Smooth muscle cell (in vitro differentiated cells): Measurements from ENCODE around the gene C4B. TPM values are rescaled to one million over a fixed set of nuclear protein-coding genes. Genes with fewer than 3 reads are reported as not detected.
"Not testable (repeated sequence)": the region's sequence is repeated elsewhere in the genome, so short reads cannot be mapped to it uniquely, and the experiment has no call there.

Experiments used
- DNase-seq: peaks from one replicate; lab custom pipeline; 2025; ENCODE audit not compliant: unreplicated experiment; lab: John Stamatoyannopoulos, UW
- H2AFZ ChIP-seq: fragments of 200-600 bp; sonication (generic); 2 replicates; pipeline ENCODE4 v1.6.0; 2016; ENCODE audit warnings: antibody characterized with exemption, low read depth, mild to moderate bottlenecking
- H3F3A ChIP-seq: fragments of 200-600 bp; sonication (generic); 2 replicates; pipeline ENCODE4 v1.6.0; 2017; ENCODE audit warnings: antibody characterized with exemption, low read depth
- H3K27ac ChIP-seq: fragments of 200-600 bp; sonication (generic); 2 replicates; pipeline ENCODE4 v1.5.1; 2016; ENCODE audit warnings: low read depth, mild to moderate bottlenecking
- H3K27me3 ChIP-seq: fragments of 200-600 bp; sonication (generic); 2 replicates; pipeline ENCODE4 v1.6.1; 2016; ENCODE audit warnings: low read depth, mild to moderate bottlenecking
- H3K36me3 ChIP-seq: fragments of 200-600 bp; sonication (generic); 2 replicates; pipeline ENCODE4 v1.5.1; 2016; ENCODE audit warnings: low read depth
- H3K4me1 ChIP-seq: fragments of 200-600 bp; sonication (generic); 2 replicates; pipeline ENCODE4 v1.5.1; 2016; ENCODE audit warnings: low read depth
- H3K4me2 ChIP-seq: fragments of 200-600 bp; sonication (generic); 2 replicates; pipeline ENCODE4 v1.6.0; 2016; ENCODE audit warnings: mild to moderate bottlenecking
- H3K4me3 ChIP-seq: fragments of 200-600 bp; sonication (generic); 2 replicates; pipeline ENCODE4 v1.5.1; 2016; ENCODE audit warnings: mild to moderate bottlenecking
- H3K79me2 ChIP-seq: fragments of 200-600 bp; sonication (generic); 2 replicates; pipeline ENCODE4 v1.6.0; 2016; ENCODE audit warnings: low read depth, mild to moderate bottlenecking
- H3K9ac ChIP-seq: fragments of 200-600 bp; sonication (generic); 2 replicates; pipeline ENCODE4 v1.6.0; 2016; ENCODE audit warnings: low read depth
- H3K9me3 ChIP-seq: fragments of 200-600 bp; sonication (generic); replicated peaks from 2 replicates; pipeline ENCODE4 v1.5.1; 2016; ENCODE audit warnings: low read depth
- H4K20me1 ChIP-seq: fragments of 200-600 bp; sonication (generic); 2 replicates; pipeline ENCODE4 v1.6.0; 2016; ENCODE audit warnings: low read depth
- CTCF ChIP-seq: fragments of 200-600 bp; sonication (generic); IDR thresholded peaks from 2 replicates; pipeline ENCODE4 v1.5.1; 2017; ENCODE audit warnings: borderline replicate concordance, mild to moderate bottlenecking, antibody characterized with exemption; ENCODE audit not compliant: insufficient read depth, poor library complexity, severe bottlenecking
- WGBS: methylation state at CpG from one replicate; pipeline ENCODE4 v1.1.7; 2016; ENCODE audit warnings: low lambda C conversion rate; 5-methylcytosine and 5-hydroxymethylcytosine counted together
- polyA plus RNA-seq: library from polyadenylated mRNA; unstranded; fragments of >200 nt; fragmentation: Nextera tagmentation; extraction: Ambion mirVana; gene quantifications from 2 replicates; pipeline ENCODE4 v1.2.1, GENCODE V29; 2016
- total RNA-seq: library from RNA; depleted of rRNA; stranded (reverse); fragments of >200 nt; gene quantifications from 2 replicates; pipeline ENCODE4 v1.2.3, GENCODE V29; 2014

The C4B gene
- total and polyA plus RNA-seq, 2 experiments from 2014 or later: 1.3 to 3.8 TPM

- Histone ChIP-seq H3K9ac (peak within 1 kb of the TSS; percentile 94), H3K79me2 (peaks cover 24% of the 10 kb centered on the region), H3K4me1 (peaks cover 14% of the 10 kb centered on the region), H4K20me1 (no peaks in the 10 kb centered on the region), H2AFZ (peak within 1 kb of the TSS; percentile 54), H3K4me2 (peak within 1 kb of the TSS; percentile 97), H3K27me3 (no peaks in the 10 kb centered on the region), H3K4me3 (peak within 1 kb of the TSS; percentile 60), H3K9me3 (no peaks in the 10 kb centered on the region), H3K27ac (peak within 1 kb of the TSS; percentile 96), H3F3A (no peaks in the 10 kb centered on the region), H3K36me3 (no peaks in the 10 kb centered on the region)
- no peak for TF ChIP-seq CTCF
- under 1% methylated on average over 62 of the region's 62 CpGs for WGBS
- DNase-seq: peak; percentile 99
These were observed 42.4 kb upstream of the C4B start, which contains the start of gene DXO for GRCh38 chr6:31971993-31972708. Gene DXO (minus strand): TSS chr6:31972138. CDS start chr6:31971675, 463 bp downstream.

- peak overlapping the region; percentile 54 for H2AFZ ChIP-seq
- H3K27me3 ChIP-seq: no peaks in the 10 kb centered on the region
- no peaks in the 10 kb centered on the region for H3K36me3 ChIP-seq
- no peaks in the 10 kb centered on the region for H3K9me3 ChIP-seq
- H3K79me2 ChIP-seq: peaks cover 24% of the 10 kb centered on the region
- H3K9ac ChIP-seq: peak overlapping the region; percentile 94
- peak overlapping the region; percentile 96 for H3K27ac ChIP-seq
- peak overlapping the region; percentile 60 for H3K4me3 ChIP-seq
- peaks cover 14% of the 10 kb centered on the region for H3K4me1 ChIP-seq
- H3F3A ChIP-seq: no peaks in the 10 kb centered on the region
- peak overlapping the region; percentile 97 for H3K4me2 ChIP-seq
- DNase-seq: no peak
- WGBS: 16% methylated on average over 19 of the region's 19 CpGs
- no peaks in the 10 kb centered on the region for H4K20me1 ChIP-seq
- TF ChIP-seq CTCF: no peak
These were observed 41.8 kb upstream of the C4B start for GRCh38 chr6:31972709-31973350.

- not testable (repeated sequence) for H3K27ac ChIP-seq, H3K4me2 ChIP-seq, H2AFZ ChIP-seq, H3F3A ChIP-seq, H3K4me3 ChIP-seq, H3K9ac ChIP-seq, DNase-seq, H3K9me3 ChIP-seq, H3K27me3 ChIP-seq, H4K20me1 ChIP-seq, H3K36me3 ChIP-seq
- Histone ChIP-seq H3K79me2 (peaks cover 21% of the 10 kb centered on the region), H3K4me1 (peaks cover 14% of the 10 kb centered on the region)
- 100% methylated on average over 11 of the region's 30 CpGs for WGBS
These were observed 38.5 kb upstream of the C4B start for GRCh38 chr6:31976065-31976464.

- no peaks in the 10 kb centered on the region for H3K9me3 ChIP-seq
- H3K36me3 ChIP-seq: no peaks in the 10 kb centered on the region
- 94% methylated on average over 12 of the region's 12 CpGs for WGBS
These were observed 36.7 kb upstream of the C4B start for GRCh38 chr6:31977816-31978431.

More at GRCh38 chr6:31977816-31978431, 36.7 kb upstream of the C4B start:
- Histone ChIP-seq H3F3A (no peaks in the 10 kb centered on the region), H3K27me3 (no peaks in the 10 kb centered on the region), H3K9ac (no peak overlapping the region), H4K20me1 (no peaks in the 10 kb centered on the region), H2AFZ (no peak overlapping the region), H3K4me3 (no peak overlapping the region), H3K79me2 (peaks cover 17% of the 10 kb centered on the region), H3K27ac (no peak overlapping the region), H3K4me2 (no peak overlapping the region), H3K4me1 (peaks cover 7% of the 10 kb centered on the region)
- TF ChIP-seq CTCF: no peak
- no peak for DNase-seq
